Measurements from ENCODE around the gene NAXD. TPM values are rescaled to one million over a fixed set of nuclear protein-coding genes. Genes with fewer than 3 reads are reported as not detected.

NAXD gene
- total and polyA plus RNA-seq, 2 experiments from 2014 or later = 16.9 to 18.5 TPM

DNA sequence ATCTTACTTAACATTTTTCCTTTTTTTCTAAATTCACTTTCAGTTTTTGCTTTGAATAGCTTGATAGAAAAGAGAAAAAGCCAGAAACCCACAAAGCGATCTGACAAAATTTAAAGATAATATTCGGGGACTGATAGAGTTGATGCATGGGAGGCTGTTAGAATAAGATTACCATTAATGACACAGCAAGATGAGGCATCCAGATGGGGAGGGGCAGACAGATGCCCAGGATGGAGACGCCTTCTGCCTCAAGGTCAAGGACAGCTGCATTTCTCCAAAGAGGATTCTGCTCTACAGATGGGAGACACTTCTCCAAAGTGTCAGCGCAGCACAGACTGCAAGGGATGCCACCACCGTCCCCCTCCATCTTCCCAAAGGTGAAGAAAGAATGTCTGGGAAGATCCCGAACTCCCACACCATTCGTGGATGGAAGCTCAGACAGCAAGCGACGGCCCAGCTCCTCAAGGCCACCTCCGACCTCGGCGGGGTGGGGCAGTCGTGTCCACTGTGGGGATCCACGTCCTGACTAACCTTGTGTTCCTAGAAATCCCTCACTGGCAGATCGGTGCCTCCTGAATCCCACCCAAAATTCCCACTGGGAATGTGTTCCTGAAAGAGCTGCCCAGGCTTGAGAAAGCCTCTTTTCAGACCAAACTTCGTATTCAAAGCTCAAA, 32.9 kb downstream of the NAXD start (continued):
- TF ChIP-seq, protein P1, sequence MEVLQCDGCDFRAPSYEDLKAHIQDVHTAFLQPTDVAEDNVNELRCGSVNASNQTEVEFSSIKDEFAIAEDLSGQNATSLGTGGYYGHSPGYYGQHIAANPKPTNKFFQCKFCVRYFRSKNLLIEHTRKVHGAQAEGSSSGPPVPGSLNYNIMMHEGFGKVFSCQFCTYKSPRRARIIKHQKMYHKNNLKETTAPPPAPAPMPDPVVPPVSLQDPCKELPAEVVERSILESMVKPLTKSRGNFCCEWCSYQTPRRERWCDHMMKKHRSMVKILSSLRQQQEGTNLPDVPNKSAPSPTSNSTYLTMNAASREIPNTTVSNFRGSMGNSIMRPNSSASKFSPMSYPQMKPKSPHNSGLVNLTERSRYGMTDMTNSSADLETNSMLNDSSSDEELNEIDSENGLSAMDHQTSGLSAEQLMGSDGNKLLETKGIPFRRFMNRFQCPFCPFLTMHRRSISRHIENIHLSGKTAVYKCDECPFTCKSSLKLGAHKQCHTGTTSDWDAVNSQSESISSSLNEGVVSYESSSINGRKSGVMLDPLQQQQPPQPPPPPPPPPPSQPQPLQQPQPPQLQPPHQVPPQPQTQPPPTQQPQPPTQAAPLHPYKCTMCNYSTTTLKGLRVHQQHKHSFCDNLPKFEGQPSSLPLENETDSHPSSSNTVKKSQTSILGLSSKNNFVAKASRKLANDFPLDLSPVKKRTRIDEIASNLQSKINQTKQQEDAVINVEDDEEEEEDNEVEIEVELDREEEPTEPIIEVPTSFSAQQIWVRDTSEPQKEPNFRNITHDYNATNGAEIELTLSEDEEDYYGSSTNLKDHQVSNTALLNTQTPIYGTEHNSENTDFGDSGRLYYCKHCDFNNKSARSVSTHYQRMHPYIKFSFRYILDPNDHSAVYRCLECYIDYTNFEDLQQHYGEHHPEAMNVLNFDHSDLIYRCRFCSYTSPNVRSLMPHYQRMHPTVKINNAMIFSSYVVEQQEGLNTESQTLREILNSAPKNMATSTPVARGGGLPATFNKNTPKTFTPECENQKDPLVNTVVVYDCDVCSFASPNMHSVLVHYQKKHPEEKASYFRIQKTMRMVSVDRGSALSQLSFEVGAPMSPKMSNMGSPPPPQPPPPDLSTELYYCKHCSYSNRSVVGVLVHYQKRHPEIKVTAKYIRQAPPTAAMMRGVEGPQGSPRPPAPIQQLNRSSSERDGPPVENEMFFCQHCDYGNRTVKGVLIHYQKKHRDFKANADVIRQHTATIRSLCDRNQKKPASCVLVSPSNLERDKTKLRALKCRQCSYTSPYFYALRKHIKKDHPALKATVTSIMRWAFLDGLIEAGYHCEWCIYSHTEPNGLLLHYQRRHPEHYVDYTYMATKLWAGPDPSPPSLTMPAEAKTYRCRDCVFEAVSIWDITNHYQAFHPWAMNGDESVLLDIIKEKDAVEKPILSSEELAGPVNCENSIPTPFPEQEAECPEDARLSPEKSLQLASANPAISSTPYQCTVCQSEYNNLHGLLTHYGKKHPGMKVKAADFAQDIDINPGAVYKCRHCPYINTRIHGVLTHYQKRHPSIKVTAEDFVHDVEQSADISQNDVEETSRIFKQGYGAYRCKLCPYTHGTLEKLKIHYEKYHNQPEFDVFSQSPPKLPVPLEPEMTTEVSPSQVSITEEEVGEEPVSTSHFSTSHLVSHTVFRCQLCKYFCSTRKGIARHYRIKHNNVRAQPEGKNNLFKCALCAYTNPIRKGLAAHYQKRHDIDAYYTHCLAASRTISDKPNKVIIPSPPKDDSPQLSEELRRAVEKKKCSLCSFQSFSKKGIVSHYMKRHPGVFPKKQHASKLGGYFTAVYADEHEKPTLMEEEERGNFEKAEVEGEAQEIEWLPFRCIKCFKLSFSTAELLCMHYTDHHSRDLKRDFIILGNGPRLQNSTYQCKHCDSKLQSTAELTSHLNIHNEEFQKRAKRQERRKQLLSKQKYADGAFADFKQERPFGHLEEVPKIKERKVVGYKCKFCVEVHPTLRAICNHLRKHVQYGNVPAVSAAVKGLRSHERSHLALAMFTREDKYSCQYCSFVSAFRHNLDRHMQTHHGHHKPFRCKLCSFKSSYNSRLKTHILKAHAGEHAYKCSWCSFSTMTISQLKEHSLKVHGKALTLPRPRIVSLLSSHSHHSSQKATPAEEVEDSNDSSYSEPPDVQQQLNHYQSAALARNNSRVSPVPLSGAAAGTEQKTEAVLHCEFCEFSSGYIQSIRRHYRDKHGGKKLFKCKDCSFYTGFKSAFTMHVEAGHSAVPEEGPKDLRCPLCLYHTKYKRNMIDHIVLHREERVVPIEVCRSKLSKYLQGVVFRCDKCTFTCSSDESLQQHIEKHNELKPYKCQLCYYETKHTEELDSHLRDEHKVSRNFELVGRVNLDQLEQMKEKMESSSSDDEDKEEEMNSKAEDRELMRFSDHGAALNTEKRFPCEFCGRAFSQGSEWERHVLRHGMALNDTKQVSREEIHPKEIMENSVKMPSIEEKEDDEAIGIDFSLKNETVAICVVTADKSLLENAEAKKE (CRISPR knock-in tag; IDR thresholded peaks at IDR 0.05) = no peak
- TF ChIP-seq ZNF331 (CRISPR knock-in tag; IDR thresholded peaks at IDR 0.05; ENCODE audit: low read depth) = no peak
- no peak for TF ChIP-seq ZNF114 (CRISPR knock-in tag; IDR thresholded peaks at IDR 0.05)
- TF ChIP-seq JUNB (IDR thresholded peaks at IDR 0.05; ENCODE audit: unreplicated experiment) = no peak
- TF ChIP-seq ETS1 (IDR thresholded peaks at IDR 0.05) = no peak
- TF ChIP-seq EZH2 (IDR thresholded peaks at IDR 0.05; ENCODE audit: low read depth, unreplicated experiment) = no peak

- H3K4me2 ChIP-seq = no peak overlapping the region
- H4K20me1 ChIP-seq (replicated peaks; ENCODE audit: insufficient read depth) = peaks cover 10% of the 10 kb centered on the region
- no peak overlapping the region for H3K4me3 Mint-ChIP-seq
- no peaks in the 10 kb centered on the region for H3K27me3 ChIP-seq (ENCODE audit: insufficient read depth)
- no peaks in the 10 kb centered on the region for H3K79me2 ChIP-seq (replicated peaks; ENCODE audit: insufficient read depth)
- H3K9me3 Mint-ChIP-seq = no peaks in the 10 kb centered on the region
- no peak for ATAC-seq
- no peak overlapping the region for H2AFZ ChIP-seq
- no peaks in the 10 kb centered on the region for H3K9me2 ChIP-seq (ENCODE audit: insufficient read depth)
- H3K36me3 ChIP-seq (ENCODE audit: insufficient read depth) = no peaks in the 10 kb centered on the region; the same call in 1 of the 2 replicates
- H3K4me1 ChIP-seq (ENCODE audit: insufficient read depth) = peaks cover 6% of the 10 kb centered on the region
- no peak overlapping the region for H3K27ac ChIP-seq (ENCODE audit: low read depth)
- H3K4me1 Mint-ChIP-seq = peaks cover 25% of the 10 kb centered on the region
- DNase-seq (ENCODE audit: low spot score) = no peak
- H3F3A ChIP-seq (replicated peaks; ENCODE audit: low read depth) = peaks cover 8% of the 10 kb centered on the region
- H3K4me3 ChIP-seq = no peak overlapping the region
- peaks cover 12% of the 10 kb centered on the region for H3K27me3 Mint-ChIP-seq (ENCODE audit: insufficient read depth, low read depth, poor library complexity)
- peak overlapping the region; percentile 86; the same call in 1 of the 2 replicates for H3K27ac Mint-ChIP-seq
- H3K36me3 Mint-ChIP-seq (ENCODE audit: low read depth) = peaks cover 11% of the 10 kb centered on the region
- TF ChIP-seq, protein P1 (CRISPR knock-in tag; IDR thresholded peaks at IDR 0.05) = no peak
Measured at GRCh38 chr13:110648848-110649421, 33.6 kb downstream of the NAXD start.

Data from GM23338 (cell line).